Suprapubic skin (tissue), 4 donors: Measurements from ENCODE around the gene SEPTIN10. TPM values are rescaled to one million over a fixed set of nuclear protein-coding genes. Genes with fewer than 3 reads are reported as not detected.

Source experiments
- DNase-seq, 2 donors: peaks; one replicate each; pipeline ENCODE4 v3.0.0-alpha.2; 2019; ENCODE audit warnings: low spot score in 2 of 2
- H3K27ac ChIP-seq: fragments of 200-600 bp; sonication (generic); one replicate; pipeline ENCODE4 v1.5.1; 2019
- H3K27me3 ChIP-seq: fragments of 200-600 bp; sonication (generic); one replicate; pipeline ENCODE4 v1.5.1; 2019
- H3K36me3 ChIP-seq: fragments of 200-600 bp; sonication (generic); one replicate; pipeline ENCODE4 v1.5.1; 2019
- H3K4me1 ChIP-seq: fragments of 200-600 bp; sonication (generic); one replicate; pipeline ENCODE4 v1.5.1; 2019
- H3K4me3 ChIP-seq: fragments of 200-600 bp; sonication (generic); one replicate; pipeline ENCODE4 v1.5.1; 2019; ENCODE audit warnings: mild to moderate bottlenecking
- H3K9me3 ChIP-seq: fragments of 200-600 bp; sonication (generic); one replicate; pipeline ENCODE4 v1.5.1; 2019
- CTCF ChIP-seq, 2 donors: fragments of 200-600 bp in 1 of 2; fragments of 450-650 bp in 1 of 2; sonication (generic) in 1 of 2; IDR thresholded peaks; one replicate each; pipeline ENCODE4 v1.5.1; 2016 to 2019; ENCODE audit warnings: antibody characterized with exemption in 2 of 2, mild to moderate bottlenecking in 1 of 2, moderate library complexity in 1 of 2
- EP300 ChIP-seq: sonication (generic); formaldehyde crosslinking; IDR thresholded peaks from one replicate; pipeline ENCODE4 v1.6.1; 2017; ENCODE audit warnings: antibody characterized with exemption
- POLR2A ChIP-seq, 2 donors: fragments of 450-650 bp; IDR thresholded peaks; one replicate each; pipeline ENCODE4 v1.6.1; 2017; ENCODE audit warnings: antibody characterized with exemption in 2 of 2, mild to moderate bottlenecking in 2 of 2, moderate library complexity in 2 of 2
- POLR2AphosphoS5 ChIP-seq, 3 donors: sonication (generic); formaldehyde crosslinking; IDR thresholded peaks; one replicate each; pipeline ENCODE4 v1.6.1; 2017; ENCODE audit warnings: antibody characterized with exemption in 3 of 3
- WGBS: methylation state at CpG from one replicate; pipeline ENCODE4 v1.1.5; 2018; 5-methylcytosine and 5-hydroxymethylcytosine counted together
- total RNA-seq, 4 donors: library from RNA; depleted of rRNA; stranded (reverse); fragments of >200 nt; gene quantifications; one replicate each; pipeline ENCODE4 v1.1.0, GENCODE V29; 2016

The SEPTIN10 gene
- total RNA-seq, 4 donors from 2014 or later = 92.7 to 152 (median 110) TPM

- peaks cover 13% of the 10 kb centered on the region for H3K36me3 ChIP-seq
- no peak overlapping the region for H3K4me3 ChIP-seq
- TF ChIP-seq POLR2AphosphoS5 (IDR thresholded peaks at IDR 0.05) = no peak
- no peak for TF ChIP-seq CTCF (IDR thresholded peaks at IDR 0.05)
- TF ChIP-seq EP300 = no peak
- TF ChIP-seq POLR2A (IDR thresholded peaks at IDR 0.05) = no peak
- H3K27ac ChIP-seq = no peak overlapping the region
- no peak for DNase-seq
- no peaks in the 10 kb centered on the region for H3K27me3 ChIP-seq
- WGBS = 78% methylated on average over 2 of the region's 2 CpGs
- H3K4me1 ChIP-seq = peaks cover 9% of the 10 kb centered on the region
- H3K9me3 ChIP-seq = no peaks in the 10 kb centered on the region
These were observed 59.0 kb downstream of the SEPTIN10 start for GRCh38 chr2:109554758-109555157.

- Histone ChIP-seq H3K36me3 (peaks cover 32% of the 10 kb centered on the region), H3K27me3 (no peaks in the 10 kb centered on the region), H3K9me3 (no peaks in the 10 kb centered on the region), H3K4me3 (no peak overlapping the region), H3K4me1 (peaks cover 7% of the 10 kb centered on the region), H3K27ac (no peak overlapping the region)
- no peak for DNase-seq
- TF ChIP-seq CTCF (IDR thresholded peaks at IDR 0.05) (no peak), EP300 (no peak), POLR2AphosphoS5 (IDR thresholded peaks at IDR 0.05) (no peak), POLR2A (IDR thresholded peaks at IDR 0.05) (no peak)
- 89% methylated on average over 4 of the region's 4 CpGs for WGBS
These were observed 64.7 kb downstream of the SEPTIN10 start for GRCh38 chr2:109549016-109549590.

GRCh38 chr2:109547280-109547679, 66.5 kb downstream of the SEPTIN10 start:
- 93% methylated on average over 2 of the region's 2 CpGs for WGBS
- H3K27ac ChIP-seq = no peak overlapping the region
- no peak for TF ChIP-seq EP300
- no peak for TF ChIP-seq CTCF (IDR thresholded peaks at IDR 0.05)
- TF ChIP-seq POLR2AphosphoS5 (IDR thresholded peaks at IDR 0.05) = no peak
- no peaks in the 10 kb centered on the region for H3K9me3 ChIP-seq
- DNase-seq = no peak
- no peaks in the 10 kb centered on the region for H3K27me3 ChIP-seq
- H3K4me3 ChIP-seq = no peak overlapping the region
- peaks cover 25% of the 10 kb centered on the region for H3K36me3 ChIP-seq
- peaks cover 7% of the 10 kb centered on the region for H3K4me1 ChIP-seq

GRCh38 chr2:109545828-109546713, 67.7 kb downstream of the SEPTIN10 start:
- H3K27ac ChIP-seq = no peak overlapping the region
- no peak for DNase-seq
- TF ChIP-seq POLR2AphosphoS5 (IDR thresholded peaks at IDR 0.05) = no peak
- peak; percentile 84 to 93 for TF ChIP-seq CTCF (IDR thresholded peaks at IDR 0.05)
- no peak overlapping the region for H3K4me3 ChIP-seq
- H3K4me1 ChIP-seq = peaks cover 7% of the 10 kb centered on the region
- WGBS = 26% methylated on average over 10 of the region's 10 CpGs
- H3K27me3 ChIP-seq = no peaks in the 10 kb centered on the region
- peaks cover 22% of the 10 kb centered on the region for H3K36me3 ChIP-seq
- no peaks in the 10 kb centered on the region for H3K9me3 ChIP-seq

GRCh38 chr2:109542384-109542783, 71.4 kb downstream of the SEPTIN10 start:
- Histone ChIP-seq H3K9me3 (no peaks in the 10 kb centered on the region), H3K4me1 (peaks cover 7% of the 10 kb centered on the region)
- WGBS = 83% methylated on average over 6 of the region's 6 CpGs

More at GRCh38 chr2:109542384-109542783, 71.4 kb downstream of the SEPTIN10 start:
- Histone ChIP-seq H3K27me3 (no peaks in the 10 kb centered on the region), H3K36me3 (peaks cover 15% of the 10 kb centered on the region), H3K27ac (no peak overlapping the region), H3K4me3 (no peak overlapping the region)
- DNase-seq = peak in 1 of 2 donors; percentile 58
- TF ChIP-seq POLR2AphosphoS5 (IDR thresholded peaks at IDR 0.05) = no peak
- no peak for TF ChIP-seq CTCF (IDR thresholded peaks at IDR 0.05)
- TF ChIP-seq POLR2A (IDR thresholded peaks at IDR 0.05) = no peak
- TF ChIP-seq EP300 = no peak
